WERI-Rb-1 (cell line): ENCODE results near the gene ATP10A.

ENCODE experiments used
- DNase-seq: peaks from one replicate; pipeline ENCODE4 v3.0.0-alpha.2; 2020
- H3K27ac ChIP-seq: fragments of 250-450 bp; sonication (Bioruptor Pico); 2 replicates; pipeline ENCODE4 v1.5.1; 2020; ENCODE audit warnings: mild to moderate bottlenecking, moderate library complexity
- H3K27me3 ChIP-seq: fragments of 250-450 bp; sonication (Bioruptor Pico); 2 replicates; pipeline ENCODE4 v1.5.1; 2021; ENCODE audit warnings: mild to moderate bottlenecking, low read depth, moderate library complexity; ENCODE audit not compliant: insufficient read depth, severe bottlenecking
- H3K36me3 ChIP-seq: fragments of 250-450 bp; sonication (Bioruptor Pico); 2 replicates; pipeline ENCODE4 v1.5.1; 2020; ENCODE audit warnings: mild to moderate bottlenecking, moderate library complexity
- H3K4me3 ChIP-seq: 2 replicates; pipeline ENCODE4 v1.5.1; 2011; ENCODE audit warnings: low read depth, mild to moderate bottlenecking, control low read depth, low read length
- H3K9me3 ChIP-seq: fragments of 250-450 bp; sonication (Bioruptor Pico); 2 replicates; pipeline ENCODE4 v1.5.1; 2021; ENCODE audit warnings: mild to moderate bottlenecking, moderate library complexity; ENCODE audit not compliant: severe bottlenecking
- TF ChIP-seq, protein P1 (sequence below): IDR thresholded peaks from 2 replicates; pipeline ENCODE4 v1.5.1; 2011; ENCODE audit warnings: low read depth, mild to moderate bottlenecking, control low read depth, inconsistent platforms, low read length

Gene ATP10A

DNA sequence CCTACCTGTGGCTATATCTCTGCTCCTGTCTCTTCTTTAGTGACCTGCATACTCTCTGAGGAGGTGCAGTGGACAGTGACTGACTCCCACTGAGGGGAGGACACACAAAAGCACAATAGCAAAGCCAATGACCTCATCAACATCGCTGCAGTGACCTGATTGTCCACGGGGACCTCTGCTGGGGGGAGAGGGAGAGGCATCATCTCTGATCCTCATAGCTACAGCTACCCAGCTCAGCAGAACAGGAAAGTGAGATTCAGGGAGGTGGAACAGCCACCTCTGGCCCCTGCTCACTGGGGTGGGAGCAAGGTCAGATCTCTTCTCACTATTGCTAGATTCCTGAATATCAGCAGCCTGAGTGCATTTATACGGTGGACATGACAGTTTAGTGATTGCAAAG is 179.2 kb downstream of the ATP10A start:
- peak; percentile 37 for DNase-seq
- no peaks in the 10 kb centered on the region for H3K27me3 ChIP-seq
- H3K36me3 ChIP-seq = no peaks in the 10 kb centered on the region
- TF ChIP-seq, protein P1, sequence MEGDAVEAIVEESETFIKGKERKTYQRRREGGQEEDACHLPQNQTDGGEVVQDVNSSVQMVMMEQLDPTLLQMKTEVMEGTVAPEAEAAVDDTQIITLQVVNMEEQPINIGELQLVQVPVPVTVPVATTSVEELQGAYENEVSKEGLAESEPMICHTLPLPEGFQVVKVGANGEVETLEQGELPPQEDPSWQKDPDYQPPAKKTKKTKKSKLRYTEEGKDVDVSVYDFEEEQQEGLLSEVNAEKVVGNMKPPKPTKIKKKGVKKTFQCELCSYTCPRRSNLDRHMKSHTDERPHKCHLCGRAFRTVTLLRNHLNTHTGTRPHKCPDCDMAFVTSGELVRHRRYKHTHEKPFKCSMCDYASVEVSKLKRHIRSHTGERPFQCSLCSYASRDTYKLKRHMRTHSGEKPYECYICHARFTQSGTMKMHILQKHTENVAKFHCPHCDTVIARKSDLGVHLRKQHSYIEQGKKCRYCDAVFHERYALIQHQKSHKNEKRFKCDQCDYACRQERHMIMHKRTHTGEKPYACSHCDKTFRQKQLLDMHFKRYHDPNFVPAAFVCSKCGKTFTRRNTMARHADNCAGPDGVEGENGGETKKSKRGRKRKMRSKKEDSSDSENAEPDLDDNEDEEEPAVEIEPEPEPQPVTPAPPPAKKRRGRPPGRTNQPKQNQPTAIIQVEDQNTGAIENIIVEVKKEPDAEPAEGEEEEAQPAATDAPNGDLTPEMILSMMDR = peak; percentile 57
- H3K4me3 ChIP-seq = no peak overlapping the region
- H3K9me3 ChIP-seq = no peaks in the 10 kb centered on the region
- no peak overlapping the region for H3K27ac ChIP-seq

DNA sequence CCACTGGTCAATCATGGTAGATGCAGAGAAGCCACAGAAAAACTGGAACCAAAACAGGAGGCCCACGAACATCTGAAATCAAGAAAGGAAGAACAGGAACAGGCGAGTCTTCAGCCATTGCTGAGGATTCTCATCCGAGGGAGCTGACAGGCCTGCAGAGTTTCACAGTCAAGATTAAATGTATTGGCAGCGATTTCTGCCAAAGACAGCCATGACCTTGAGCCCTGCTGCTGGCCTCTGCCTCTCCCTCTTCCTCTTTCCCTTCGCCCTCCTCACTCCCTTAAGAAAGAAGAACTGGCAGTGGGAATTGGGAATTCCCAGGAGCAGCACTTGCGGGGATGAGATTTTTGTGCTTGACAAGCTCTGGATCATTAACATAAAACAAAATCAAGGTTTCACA is 179.7 kb downstream of the ATP10A start:
- TF ChIP-seq, protein P1 = no peak
- no peaks in the 10 kb centered on the region for H3K36me3 ChIP-seq
- no peak for DNase-seq
- H3K27me3 ChIP-seq = no peaks in the 10 kb centered on the region
- H3K4me3 ChIP-seq = no peak overlapping the region
- no peaks in the 10 kb centered on the region for H3K9me3 ChIP-seq
- no peak overlapping the region for H3K27ac ChIP-seq

DNA sequence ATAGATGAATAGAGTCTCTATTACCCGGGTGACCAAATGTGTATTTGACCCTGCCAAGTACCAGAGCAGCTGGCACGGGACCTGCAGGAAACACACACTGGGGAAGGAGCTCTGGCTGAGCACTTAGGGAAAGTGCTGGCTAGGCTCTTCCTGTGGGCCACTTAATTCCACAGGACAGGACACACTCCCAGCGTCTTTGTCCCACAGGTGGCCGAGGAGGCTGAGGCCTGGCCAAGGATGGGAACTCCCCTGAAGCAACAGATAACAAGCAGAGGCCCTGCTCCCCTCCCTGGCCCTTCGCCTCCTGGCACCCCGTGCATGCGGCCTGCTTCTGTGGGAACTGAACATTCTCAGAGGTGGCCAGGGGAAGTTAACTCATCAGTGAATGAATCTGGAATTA is 180.8 kb downstream of the ATP10A start:
- TF ChIP-seq, protein P1 = no peak
- Histone ChIP-seq H3K36me3 (no peaks in the 10 kb centered on the region), H3K27me3 (no peaks in the 10 kb centered on the region), H3K27ac (no peak overlapping the region), H3K9me3 (no peaks in the 10 kb centered on the region), H3K4me3 (no peak overlapping the region)
- no peak for DNase-seq

DNA sequence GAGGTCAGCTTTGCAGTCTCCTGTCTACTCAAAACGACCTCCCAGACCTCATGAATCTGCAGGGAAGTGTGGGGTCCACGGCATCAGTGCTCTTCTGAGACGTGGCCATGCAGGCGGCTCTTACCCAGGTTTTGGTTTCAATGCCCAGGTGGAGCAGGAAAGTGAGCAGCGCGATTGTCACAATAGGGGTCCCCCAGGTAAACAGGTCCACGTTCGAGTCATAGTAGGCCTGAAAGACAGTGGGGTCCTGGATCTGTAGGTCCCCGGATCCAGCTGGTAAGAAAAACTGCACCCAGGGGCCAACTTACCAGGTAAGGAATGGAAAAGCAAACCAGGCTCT is 182.5 kb downstream of the ATP10A start:
- no peak for DNase-seq
- H3K27ac ChIP-seq = no peak overlapping the region
- no peaks in the 10 kb centered on the region for H3K36me3 ChIP-seq
- H3K27me3 ChIP-seq = no peaks in the 10 kb centered on the region
- H3K9me3 ChIP-seq = no peaks in the 10 kb centered on the region
- TF ChIP-seq, protein P1 = no peak
- H3K4me3 ChIP-seq = no peak overlapping the region

DNA sequence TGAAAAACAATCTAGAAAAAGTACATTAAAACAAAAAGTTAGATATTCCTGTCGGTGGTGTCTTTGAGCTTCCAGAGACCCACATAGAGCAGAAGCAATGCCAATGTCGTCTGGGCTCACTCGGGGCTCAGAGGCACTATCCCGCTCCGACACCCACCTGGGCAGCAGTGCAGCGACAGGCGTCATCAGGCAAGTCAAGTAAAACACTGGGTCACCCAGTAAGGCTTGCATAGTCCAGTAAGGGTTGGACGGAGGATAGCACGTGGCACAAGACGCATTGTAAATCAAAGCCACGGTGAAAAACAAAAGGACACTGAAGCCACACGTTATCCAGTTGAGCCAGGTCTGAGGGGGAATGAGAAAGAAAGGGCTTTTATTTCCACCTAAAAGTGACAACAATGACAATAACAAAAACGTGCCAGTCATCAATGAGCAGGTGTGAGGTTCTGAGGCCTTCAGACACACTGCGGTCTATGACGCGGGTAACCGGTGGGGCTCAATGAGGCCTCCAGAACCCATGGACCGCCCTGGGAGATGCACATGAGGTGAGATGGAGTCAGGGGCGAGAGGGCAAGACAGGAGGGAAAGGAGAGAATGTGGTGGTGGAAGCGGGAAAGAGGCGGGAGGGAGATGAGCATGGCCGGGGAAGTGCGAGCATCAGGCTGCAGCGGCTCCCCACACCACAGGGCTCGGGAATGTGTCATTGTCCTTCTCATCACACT is 183.0 kb downstream of the ATP10A start:
- TF ChIP-seq, protein P1 = no peak
- Histone ChIP-seq H3K4me3 (no peak overlapping the region), H3K36me3 (no peaks in the 10 kb centered on the region), H3K9me3 (no peaks in the 10 kb centered on the region), H3K27me3 (no peaks in the 10 kb centered on the region), H3K27ac (no peak overlapping the region)
- DNase-seq = no peak

DNA sequence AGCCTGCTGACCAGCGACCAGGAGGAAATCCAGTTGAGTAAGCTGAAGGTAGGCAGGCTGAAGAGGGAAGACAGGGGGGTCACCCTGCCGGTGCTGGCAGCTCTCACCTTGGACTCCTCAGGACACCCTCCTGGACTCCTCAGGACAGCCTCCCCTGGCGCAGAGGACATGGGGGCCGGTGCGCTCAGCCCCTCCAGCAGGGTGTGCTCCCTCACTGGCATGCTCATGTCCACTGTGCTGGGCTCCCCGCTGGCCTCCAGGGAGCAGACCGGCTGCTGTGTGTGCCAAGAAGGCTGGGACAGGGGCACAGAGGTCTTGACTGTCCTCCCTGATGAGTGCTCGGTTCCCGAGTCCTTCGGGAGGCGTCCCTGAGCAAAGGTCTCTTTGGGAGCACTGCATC is 183.6 kb downstream of the ATP10A start:
- Histone ChIP-seq H3K9me3 (no peaks in the 10 kb centered on the region), H3K27me3 (no peaks in the 10 kb centered on the region), H3K4me3 (no peak overlapping the region), H3K27ac (no peak overlapping the region), H3K36me3 (no peaks in the 10 kb centered on the region)
- TF ChIP-seq, protein P1 = no peak
- no peak for DNase-seq
